Mesenchymal stem cell (in vitro differentiated cells and primary cell): Measurements from ENCODE around the gene C4orf50.

Experiments
- DNase-seq: peaks from one replicate; pipeline ENCODE4 v3.0.0-alpha.2; 2013
- H2AFZ ChIP-seq: one replicate; pipeline ENCODE4 v1.6.1; 2013; ENCODE audit warnings: low read depth, mild to moderate bottlenecking, control low read depth, inconsistent platforms, low read length, moderate library complexity
- H2AK5ac ChIP-seq: 2 replicates; pipeline ENCODE4 v1.6.1; 2013; ENCODE audit warnings: low read length, moderate library complexity, mild to moderate bottlenecking, inconsistent platforms; ENCODE audit not compliant: severe bottlenecking
- H2BK120ac ChIP-seq: one replicate; pipeline ENCODE4 v1.6.1; 2013; ENCODE audit warnings: low read depth, mild to moderate bottlenecking, inconsistent platforms, low read length, moderate library complexity
- H2BK12ac ChIP-seq, 2 experiments: one replicate each; pipeline ENCODE4 v1.6.1; 2013; ENCODE audit warnings: inconsistent platforms in 2 of 2, low read length in 2 of 2, mild to moderate bottlenecking in 2 of 2, moderate library complexity in 2 of 2, control low read depth in 1 of 2
- H2BK15ac ChIP-seq: one replicate; pipeline ENCODE4 v1.6.1; 2013; ENCODE audit warnings: mild to moderate bottlenecking, low read depth, inconsistent platforms; ENCODE audit not compliant: poor library complexity, severe bottlenecking
- H2BK5ac ChIP-seq: 2 replicates; pipeline ENCODE4 v1.6.1; 2013; ENCODE audit warnings: low read depth, mild to moderate bottlenecking, low read length, control low read depth, inconsistent platforms; ENCODE audit not compliant: poor library complexity, severe bottlenecking
- H3K14ac ChIP-seq, 2 experiments: one replicate each; pipeline ENCODE4 v1.6.1; 2013; ENCODE audit warnings: inconsistent platforms in 2 of 2, low read length in 2 of 2, control low read depth in 1 of 2, mild to moderate bottlenecking in 1 of 2, moderate library complexity in 1 of 2
- H3K18ac ChIP-seq, 2 experiments: one replicate each; pipeline ENCODE4 v1.6.1; 2013; ENCODE audit warnings: inconsistent platforms in 2 of 2, low read length in 2 of 2, control low read depth in 1 of 2, low read depth in 1 of 2, mild to moderate bottlenecking in 1 of 2
- H3K23ac ChIP-seq, 2 experiments: one replicate each; pipeline ENCODE4 v1.6.1; 2013; ENCODE audit warnings: inconsistent platforms in 2 of 2, low read length in 2 of 2, mild to moderate bottlenecking in 2 of 2, moderate library complexity in 2 of 2, control low read depth in 1 of 2
- H3K27ac ChIP-seq: 2 replicates; pipeline ENCODE4 v1.5.1; 2013; ENCODE audit warnings: mild to moderate bottlenecking, moderate library complexity, low read length, control low read depth, inconsistent platforms; ENCODE audit not compliant: poor library complexity, severe bottlenecking
- H3K27me3 ChIP-seq, 2 experiments: 2 replicates each; pipeline versions ENCODE4 v1.6.1 to v1.7.0; 2013; ENCODE audit warnings: low read length in 2 of 2, mild to moderate bottlenecking in 2 of 2, moderate library complexity in 2 of 2, control low read depth in 1 of 2, inconsistent platforms in 1 of 2; ENCODE audit not compliant: control insufficient read depth in 1 of 2, insufficient read depth in 1 of 2
- H3K36me3 ChIP-seq, 2 experiments: 2 replicates each; pipeline versions ENCODE4 v1.6.1 to v1.7.0; 2013; ENCODE audit warnings: low read length in 2 of 2, control low read depth in 1 of 2, inconsistent platforms in 1 of 2, low read depth in 1 of 2, mild to moderate bottlenecking in 1 of 2; ENCODE audit not compliant: insufficient read depth in 2 of 2, control insufficient read depth in 1 of 2
- H3K4ac ChIP-seq, 2 experiments: one replicate each; pipeline ENCODE4 v1.6.1; 2013; ENCODE audit warnings: inconsistent platforms in 2 of 2, low read length in 2 of 2, mild to moderate bottlenecking in 2 of 2, moderate library complexity in 2 of 2, control low read depth in 1 of 2, low read depth in 1 of 2
- H3K4me1 ChIP-seq: 2 replicates; pipeline ENCODE4 v1.6.1; 2013; ENCODE audit warnings: low read depth, low read length, control low read depth; ENCODE audit not compliant: control insufficient read depth, insufficient read depth
- H3K4me2 ChIP-seq: 2 replicates; pipeline ENCODE4 v1.6.1; 2013; ENCODE audit warnings: low read length, mild to moderate bottlenecking, inconsistent platforms; ENCODE audit not compliant: poor library complexity, severe bottlenecking
- H3K4me3 ChIP-seq, 2 experiments: 2 replicates each; pipeline versions ENCODE4 v1.5.1 to v1.7.0; 2013; ENCODE audit warnings: low read length in 2 of 2, mild to moderate bottlenecking in 2 of 2, control low read depth in 1 of 2, low read depth in 1 of 2; ENCODE audit not compliant: insufficient read depth in 1 of 2
- H3K79me1 ChIP-seq: replicated peaks from 2 replicates; pipeline ENCODE4 v1.6.1; 2013; ENCODE audit warnings: mild to moderate bottlenecking, control low read depth, low read length, inconsistent platforms; ENCODE audit not compliant: poor library complexity, severe bottlenecking
- H3K9ac ChIP-seq: 2 replicates; pipeline ENCODE4 v1.7.0; 2013; ENCODE audit warnings: mild to moderate bottlenecking, low read length, moderate library complexity
- H3K9me3 ChIP-seq: 2 replicates; pipeline ENCODE4 v1.7.0; 2013; ENCODE audit warnings: mild to moderate bottlenecking, low read length; ENCODE audit not compliant: control insufficient read depth
- H4K8ac ChIP-seq: one replicate; pipeline ENCODE4 v1.6.1; 2013; ENCODE audit warnings: inconsistent platforms, mild to moderate bottlenecking, low read length, moderate library complexity
- H4K91ac ChIP-seq: one replicate; pipeline ENCODE4 v1.6.1; 2013; ENCODE audit warnings: mild to moderate bottlenecking, low read length, inconsistent platforms
- WGBS: methylation state at CpG from one replicate; pipeline ENCODE4 v1.1.7; 2013; ENCODE audit warnings: mixed read lengths; 5-methylcytosine and 5-hydroxymethylcytosine counted together

The C4orf50 gene

DNA sequence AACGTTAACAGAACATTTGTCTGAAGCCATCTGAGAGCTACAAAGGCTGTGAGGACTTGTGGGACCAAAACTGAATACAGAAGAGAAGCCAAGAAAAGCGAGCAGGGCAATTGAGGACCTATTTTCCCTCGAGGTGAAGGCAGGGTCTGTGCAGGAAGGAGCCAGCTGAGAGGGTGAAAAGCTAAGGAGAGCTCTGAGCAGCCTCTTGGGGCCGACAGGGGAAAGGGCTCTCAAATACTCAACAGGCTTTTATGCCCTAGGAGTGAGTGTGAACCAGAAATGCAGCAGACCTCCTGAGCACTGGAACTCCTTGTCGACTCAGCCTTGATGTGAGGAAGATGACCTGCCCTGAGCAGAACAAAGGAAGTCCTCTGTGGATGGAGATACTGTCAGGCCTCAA, 54.2 kb downstream of the C4orf50 start:
- no peak overlapping the region for H4K8ac ChIP-seq
- no peak overlapping the region for H2BK15ac ChIP-seq
- H3K27me3 ChIP-seq = peaks cover 0 to 61% of the 10 kb centered on the region in 2 experiments
- H3K14ac ChIP-seq = no peak overlapping the region
- no peaks in the 10 kb centered on the region for H3K79me1 ChIP-seq
- H2BK12ac ChIP-seq = no peak overlapping the region
- no peak overlapping the region for H3K4ac ChIP-seq
- no peak overlapping the region for H2BK5ac ChIP-seq
- no peak overlapping the region for H2BK120ac ChIP-seq
- no peak overlapping the region for H3K23ac ChIP-seq
- H3K4me3 ChIP-seq = no peak overlapping the region
- no peak overlapping the region for H3K18ac ChIP-seq
- DNase-seq = no peak
- no peak overlapping the region for H2AK5ac ChIP-seq
- H3K9ac ChIP-seq = no peak overlapping the region
- H3K4me2 ChIP-seq = no peak overlapping the region
- H3K36me3 ChIP-seq = no peaks in the 10 kb centered on the region
- H2AFZ ChIP-seq = no peak overlapping the region
- H3K9me3 ChIP-seq = no peaks in the 10 kb centered on the region
- no peaks in the 10 kb centered on the region for H3K4me1 ChIP-seq
- 58% methylated on average over 5 of the region's 5 CpGs for WGBS
- no peak overlapping the region for H4K91ac ChIP-seq
- no peak overlapping the region for H3K27ac ChIP-seq

DNA sequence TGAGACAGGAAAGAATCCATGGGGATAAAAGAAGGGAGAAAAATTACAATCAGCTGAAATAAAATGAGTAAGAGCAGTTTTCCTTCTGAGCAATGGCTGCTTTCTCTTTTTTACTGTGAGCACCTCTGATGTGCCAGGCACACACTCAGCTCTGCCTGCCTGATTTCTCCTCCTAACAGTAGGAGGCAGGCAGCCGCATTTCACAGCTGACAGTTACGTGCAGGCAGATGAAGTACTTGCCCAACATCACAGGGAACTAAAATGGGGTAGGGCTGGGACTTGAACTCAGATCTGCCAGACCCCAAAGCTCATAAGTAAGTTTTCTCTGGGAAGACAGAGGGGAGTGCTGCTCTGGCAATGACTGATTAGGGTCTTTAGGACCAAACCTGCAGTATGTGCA, 54.6 kb downstream of the C4orf50 start:
- Histone ChIP-seq H3K4me2 (no peak overlapping the region), H3K9ac (no peak overlapping the region), H3K9me3 (no peaks in the 10 kb centered on the region), H3K27me3 (peaks cover 0 to 61% of the 10 kb centered on the region in 2 experiments), H2AK5ac (no peak overlapping the region), H2BK15ac (no peak overlapping the region), H4K91ac (no peak overlapping the region), H3K14ac (no peak overlapping the region), H3K4me1 (no peaks in the 10 kb centered on the region), H2AFZ (no peak overlapping the region), H3K18ac (no peak overlapping the region), H3K27ac (no peak overlapping the region), H2BK12ac (no peak overlapping the region), H3K4me3 (no peak overlapping the region), H2BK120ac (no peak overlapping the region), H3K79me1 (no peaks in the 10 kb centered on the region), H3K36me3 (no peaks in the 10 kb centered on the region), H2BK5ac (no peak overlapping the region), H3K23ac (no peak overlapping the region), H3K4ac (no peak overlapping the region), H4K8ac (no peak overlapping the region)
- DNase-seq = no peak
- 69% methylated on average over 2 of the region's 2 CpGs for WGBS

DNA sequence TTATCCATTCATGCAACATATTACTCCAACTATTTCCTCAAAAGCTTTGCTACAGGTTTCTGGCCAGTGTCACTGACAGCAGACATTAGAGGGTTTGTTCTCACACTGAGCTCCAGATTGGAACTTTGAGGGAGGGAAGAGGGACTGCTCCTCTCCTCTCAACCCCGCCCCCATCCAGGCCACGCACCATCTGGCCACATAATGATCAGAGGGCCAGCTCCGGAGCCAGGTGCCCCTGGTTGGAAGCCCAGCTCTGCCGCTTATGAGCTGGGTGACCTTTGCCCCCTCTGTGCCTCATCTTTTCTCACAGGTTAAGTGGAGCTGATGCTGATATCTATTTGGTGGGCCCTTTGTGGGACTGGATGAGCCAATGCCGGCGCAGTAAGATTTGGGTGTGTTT, 55.8 kb downstream of the C4orf50 start:
- H2BK12ac ChIP-seq = no peak overlapping the region
- no peak overlapping the region for H3K4me3 ChIP-seq
- no peak overlapping the region for H3K23ac ChIP-seq
- no peaks in the 10 kb centered on the region for H3K4me1 ChIP-seq
- no peaks in the 10 kb centered on the region for H3K79me1 ChIP-seq
- no peak overlapping the region for H2AFZ ChIP-seq
- no peak overlapping the region for H3K14ac ChIP-seq
- H3K18ac ChIP-seq = no peak overlapping the region
- no peak overlapping the region for H3K9ac ChIP-seq
- H3K4ac ChIP-seq = no peak overlapping the region
- H4K91ac ChIP-seq = no peak overlapping the region
- H3K4me2 ChIP-seq = no peak overlapping the region
- H2BK15ac ChIP-seq = no peak overlapping the region
- H3K9me3 ChIP-seq = no peaks in the 10 kb centered on the region
- H4K8ac ChIP-seq = no peak overlapping the region
- 80% methylated on average over 6 of the region's 6 CpGs for WGBS
- no peak overlapping the region for H2AK5ac ChIP-seq
- DNase-seq = no peak
- peaks cover 0 to 64% of the 10 kb centered on the region in 2 experiments for H3K27me3 ChIP-seq
- H3K27ac ChIP-seq = no peak overlapping the region
- no peak overlapping the region for H2BK5ac ChIP-seq
- no peaks in the 10 kb centered on the region for H3K36me3 ChIP-seq
- H2BK120ac ChIP-seq = no peak overlapping the region

DNA sequence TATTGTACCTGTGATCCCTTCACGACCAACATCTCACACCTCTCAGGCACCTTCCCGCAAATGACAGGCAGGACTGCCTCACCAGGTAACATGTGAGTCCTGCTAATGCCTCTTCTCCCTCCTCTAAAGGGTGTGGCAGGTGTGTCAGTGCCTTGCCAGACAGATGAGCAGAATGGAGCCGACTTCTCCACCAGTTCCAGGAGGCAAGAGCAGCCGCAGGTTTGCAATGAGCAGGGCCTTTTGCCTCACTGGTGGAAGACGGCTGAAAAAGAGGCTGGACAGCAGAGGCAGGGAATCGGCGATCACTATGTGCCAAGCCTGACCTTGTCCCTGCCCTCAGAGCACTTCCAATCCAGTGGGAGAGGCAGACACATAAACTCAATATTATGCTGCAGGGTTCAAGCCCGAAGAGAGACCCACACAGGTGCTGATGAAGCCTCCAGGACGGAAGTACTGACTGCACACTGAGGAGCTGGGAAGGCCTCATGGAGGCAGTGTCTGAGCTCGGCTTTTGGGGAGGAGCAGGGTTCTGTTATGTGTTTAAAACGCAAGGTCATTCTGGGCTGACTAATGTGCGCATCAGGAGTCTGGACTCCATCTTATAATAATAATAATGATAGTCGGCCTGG, 57.9 kb downstream of the C4orf50 start:
- Histone ChIP-seq H4K8ac (no peak overlapping the region), H2BK120ac (no peak overlapping the region), H3K9ac (no peak overlapping the region), H3K14ac (no peak overlapping the region), H4K91ac (no peak overlapping the region), H3K18ac (no peak overlapping the region), H3K36me3 (no peaks in the 10 kb centered on the region), H3K4me2 (no peak overlapping the region), H3K79me1 (no peaks in the 10 kb centered on the region), H3K4me3 (no peak overlapping the region), H2AK5ac (no peak overlapping the region), H2BK15ac (no peak overlapping the region), H3K23ac (no peak overlapping the region), H3K4me1 (peaks cover 3% of the 10 kb centered on the region), H3K27me3 (peaks cover 0 to 77% of the 10 kb centered on the region in 2 experiments), H3K9me3 (no peaks in the 10 kb centered on the region), H2BK5ac (no peak overlapping the region), H2AFZ (no peak overlapping the region), H2BK12ac (no peak overlapping the region), H3K27ac (no peak overlapping the region), H3K4ac (no peak overlapping the region)
- no peak for DNase-seq
- 83% methylated on average over 13 of the region's 13 CpGs for WGBS
